ENCODE data around the gene COASY.
A peak's percentile ranks its signal among the peaks of the same experiment; 100 is the strongest.
"Not testable (repeated sequence)": the region's sequence is repeated elsewhere in the genome, so short reads cannot be mapped to it uniquely, and the experiment has no call there.

Gene COASY

GRCh38 chr17:42531455-42532354, 30.2 kb upstream of the COASY start:
- DNase-seq (ENCODE audit: low read depth), result peak; percentile 64

GRCh38 chr17:42535155-42536047, 26.5 kb upstream of the COASY start:
- no peak for DNase-seq (ENCODE audit: low read depth)

GRCh38 chr17:42536048-42536371, 25.9 kb upstream of the COASY start, which contains the start of gene NAGLU:
TSS of gene NAGLU (plus strand) at chr17:42536241. CDS start at chr17:42536273, 32 bp downstream.
- DNase-seq (ENCODE audit: low read depth), result peak; percentile 89

- peak; percentile 86 for DNase-seq (ENCODE audit: low read depth)
These were observed 25.4 kb upstream of the COASY start for GRCh38 chr17:42536372-42537155.

- no peak for DNase-seq (ENCODE audit: low read depth)
These were observed 24.7 kb upstream of the COASY start for GRCh38 chr17:42537156-42537805.

- DNase-seq (ENCODE audit: low read depth), result no peak
These were observed 24.0 kb upstream of the COASY start for GRCh38 chr17:42537826-42538451.

- no peak for DNase-seq (ENCODE audit: low read depth)
These were observed 23.5 kb upstream of the COASY start for GRCh38 chr17:42538482-42538881.

- DNase-seq (ENCODE audit: low read depth), result not testable (repeated sequence)
These were observed 21.4 kb upstream of the COASY start for GRCh38 chr17:42540558-42540957.

- no peak for DNase-seq (ENCODE audit: low read depth)
These were observed 20.7 kb upstream of the COASY start for GRCh38 chr17:42541041-42541833.

GRCh38 chr17:42543190-42544079, 18.5 kb upstream of the COASY start:
- no peak for DNase-seq (ENCODE audit: low read depth)

- DNase-seq (ENCODE audit: low read depth), result no peak
These were observed 17.1 kb upstream of the COASY start for GRCh38 chr17:42544874-42545283.

GRCh38 chr17:42545755-42546505, 16.0 kb upstream of the COASY start:
- DNase-seq (ENCODE audit: low read depth), result not testable (repeated sequence)

- DNase-seq (ENCODE audit: low read depth), result no peak
These were observed 14.9 kb upstream of the COASY start for GRCh38 chr17:42547001-42547461.

GRCh38 chr17:42547698-42548069, 14.3 kb upstream of the COASY start:
- DNase-seq (ENCODE audit: low read depth), result no peak

GRCh38 chr17:42548070-42548837, 13.7 kb upstream of the COASY start:
- DNase-seq (ENCODE audit: low read depth), result peak; percentile 45

GRCh38 chr17:42548993-42549755, 12.8 kb upstream of the COASY start:
- no peak for DNase-seq (ENCODE audit: low read depth)

GRCh38 chr17:42552736-42553135, 9.2 kb upstream of the COASY start, which contains the start of gene HSD17B1:
TSS of gene HSD17B1 (plus strand) at chr17:42552923. CDS start at chr17:42552934, 11 bp downstream.
- not testable (repeated sequence) for DNase-seq (ENCODE audit: low read depth)
